GM21576 (cell line): ENCODE data around the gene F3.

Experiments used
- ATAC-seq: cut with Tn5 transposase; IDR thresholded peaks from one replicate; pipeline ENCODE4 v1.9.1; 2021; ENCODE audit warnings: mild to moderate bottlenecking, moderate library complexity; ENCODE audit not compliant: unreplicated experiment

Gene F3

GRCh38 chr1:94553323-94553730 is 11.8 kb upstream of the F3 start:
- ATAC-seq, result no peak

GRCh38 chr1:94552071-94552586 is 10.6 kb upstream of the F3 start:
- ATAC-seq, result no peak

GRCh38 chr1:94551449-94551848 is 9.9 kb upstream of the F3 start:
- no peak for ATAC-seq

- no peak for ATAC-seq
Observed at GRCh38 chr1:94550800-94551241, 9.3 kb upstream of the F3 start.

GRCh38 chr1:94550396-94550795 is 8.8 kb upstream of the F3 start:
- no peak for ATAC-seq

- no peak for ATAC-seq
Observed at GRCh38 chr1:94549706-94550105, 8.1 kb upstream of the F3 start.

GRCh38 chr1:94544706-94545490 is 3.3 kb upstream of the F3 start:
- ATAC-seq, result no peak

GRCh38 chr1:94543893-94544635 is 2.5 kb upstream of the F3 start:
- ATAC-seq, result no peak

- ATAC-seq, result no peak
Observed at GRCh38 chr1:94543001-94543400, 1.4 kb upstream of the F3 start.

GRCh38 chr1:94542088-94542870 is 720 bp upstream of the F3 start:
- ATAC-seq, result peak; percentile 20

- no peak for ATAC-seq
Observed at GRCh38 chr1:94540440-94541245, 916 bp downstream of the F3 start.

GRCh38 chr1:94539496-94539895 is 2.1 kb downstream of the F3 start:
- ATAC-seq, result no peak

- ATAC-seq, result no peak
Observed at GRCh38 chr1:94538243-94538827, 3.2 kb downstream of the F3 start.

- ATAC-seq, result no peak
Observed at GRCh38 chr1:94537254-94537653, 4.3 kb downstream of the F3 start.

- no peak for ATAC-seq
Observed at GRCh38 chr1:94535879-94536278, 5.7 kb downstream of the F3 start.

GRCh38 chr1:94535095-94535494 is 6.5 kb downstream of the F3 start:
- ATAC-seq, result no peak

- ATAC-seq, result no peak
Observed at GRCh38 chr1:94532077-94532476, 9.5 kb downstream of the F3 start.

GRCh38 chr1:94531664-94532063 is 9.9 kb downstream of the F3 start:
- ATAC-seq, result no peak

GRCh38 chr1:94530373-94530878 is 11.1 kb downstream of the F3 start:
- no peak for ATAC-seq

GRCh38 chr1:94529416-94529815 is 12.1 kb downstream of the F3 start:
- ATAC-seq, result no peak
